Spleen (tissue), 11 donors: ENCODE data around the gene VDAC1. TPM values are rescaled to one million over a fixed set of nuclear protein-coding genes. Genes with fewer than 3 reads are reported as not detected.
A peak's percentile ranks its signal among the peaks of the same experiment; 100 is the strongest.
"Not testable (repeated sequence)": the region's sequence is repeated elsewhere in the genome, so short reads cannot be mapped to it uniquely, and the experiment has no call there.

Experiments used
- DNase-seq: peaks from one replicate; pipeline ENCODE4 v3.0.0-alpha.2; 2020
- H3K27ac ChIP-seq, 8 donors: fragments of 200-600 bp; sonication (generic) in 7 of 8; 1 replicate in 4 of 8; 2 replicates in 4 of 8; pipeline versions ENCODE4 v1.5.0 to v1.8.0; 2016 to 2021; ENCODE audit warnings: inconsistent platforms in 4 of 8, mild to moderate bottlenecking in 4 of 8, moderate library complexity in 1 of 8
- H3K27me3 ChIP-seq, 7 donors: fragments of 200-600 bp; sonication (generic) in 6 of 7; replicated peaks in 1 of 7; 1 replicate in 4 of 7; 2 replicates in 3 of 7; pipeline versions ENCODE4 v1.5.0 to v1.8.0; 2016 to 2021; ENCODE audit warnings: inconsistent platforms in 3 of 7, mild to moderate bottlenecking in 1 of 7
- H3K36me3 ChIP-seq, 6 donors: fragments of 200-600 bp; sonication (generic) in 5 of 6; 1 replicate in 4 of 6; 2 replicates in 2 of 6; pipeline versions ENCODE4 v1.5.0 to v1.8.0; 2016 to 2021; ENCODE audit warnings: inconsistent platforms in 2 of 6
- H3K4me1 ChIP-seq, 6 donors: fragments of 200-600 bp; sonication (generic) in 5 of 6; 1 replicate in 3 of 6; 2 replicates in 3 of 6; pipeline versions ENCODE4 v1.5.0 to v1.8.0; 2016 to 2021; ENCODE audit warnings: inconsistent platforms in 3 of 6
- H3K4me3 ChIP-seq, 8 donors: fragments of 200-600 bp; sonication (generic) in 7 of 8; 1 replicate in 4 of 8; 2 replicates in 4 of 8; pipeline versions ENCODE4 v1.5.0 to v1.8.0; 2016 to 2021; ENCODE audit warnings: inconsistent platforms in 4 of 8, mild to moderate bottlenecking in 4 of 8, moderate library complexity in 2 of 8
- H3K9me3 ChIP-seq, 8 donors: fragments of 200-600 bp; sonication (generic) in 7 of 8; 1 replicate in 4 of 8; 2 replicates in 4 of 8; pipeline versions ENCODE4 v1.5.0 to v1.8.0; 2016 to 2021; ENCODE audit warnings: inconsistent platforms in 4 of 8
- CTCF ChIP-seq, 11 experiments: fragments of 200-600 bp in 7 of 11; fragments of 450-650 bp in 4 of 11; sonication (generic) in 4 of 11; IDR thresholded peaks in 8 of 11; conservative IDR thresholded peaks in 3 of 11; 1 replicate in 7 of 11; 2 replicates in 4 of 11; pipeline versions ENCODE4 v1.4.0 to v1.8.0; 2016 to 2021; ENCODE audit warnings: antibody characterized with exemption in 11 of 11, inconsistent platforms in 4 of 11, mild to moderate bottlenecking in 1 of 11
- POLR2A ChIP-seq, 3 donors: fragments of 450-650 bp; IDR thresholded peaks; one replicate each; pipeline ENCODE4 v1.5.1; 2017; ENCODE audit warnings: antibody characterized with exemption in 3 of 3, mild to moderate bottlenecking in 1 of 3
- POLR2AphosphoS5 ChIP-seq, 3 donors: sonication (generic); formaldehyde crosslinking; IDR thresholded peaks; one replicate each; pipeline ENCODE4 v1.5.1; 2017; ENCODE audit warnings: antibody characterized with exemption in 3 of 3
- WGBS, 5 donors: extraction: QIAGEN DNeasy Blood & Tissue Kit in 3 of 5; methylation state at CpG; one replicate each; pipeline versions ENCODE4 v1.1.5 to v1.1.7; 2013 to 2018; 5-methylcytosine and 5-hydroxymethylcytosine counted together
- intact Hi-C: fragments of 100-400 bp; cut with DNase I; formaldehyde crosslinking; loops from one replicate; pipeline ENCODE4 v1.15.0; 2023; ENCODE audit warnings: low total_unique reads
- polyA plus RNA-seq, 3 donors: library from polyadenylated mRNA; stranded (reverse); fragments of 200-250 nt; gene quantifications; one replicate each; pipeline ENCODE4 v1.2.1, GENCODE V29; 2013
- total RNA-seq, 7 donors: library from RNA; depleted of rRNA in 3 of 7; stranded (reverse); fragments of >200 nt in 3 of 7; fragmentation: NEBNext Ultra II Directional in 4 of 7; extraction: Animal tissue kit (Norgen Biotek cat#: 25700) in 4 of 7; gene quantifications; one replicate each; pipeline versions ENCODE4 v1.1.0 to v1.2.1, GENCODE V29; 2016 to 2021
- donor health status: healthy with polysubstance abuse.
- donor health status: DM: no; HTN: no; CAD: no; lungs with moderate emphysema.
- donor health status: DM: no; HTN: no; CAD: no.
- donor health status: Bipolar disorder and iron deficiency.
- donor health status: healthy.
- donor health status: DM: no; HTN: no; CAD: no.
- donor health status: DM: yes; HTN: yes; CAD: no.

VDAC1 gene
- total and polyA plus RNA-seq, 10 donors, result 53.3 to 100 (median 84.7) TPM

- Histone ChIP-seq H3K4me1 (peaks cover 0 to 27% (median 3%) of the 10 kb centered on the region in 6 donors), H3K9me3 (no peaks in the 10 kb centered on the region), H3K4me3 (no peak overlapping the region), H3K27ac (no peak overlapping the region), H3K27me3 (no peaks in the 10 kb centered on the region), H3K36me3 (no peaks in the 10 kb centered on the region)
- intact Hi-C loops, result no loop called here
- no peak for DNase-seq
- 87 to 90% (median 88%) methylated on average over 8 of the region's 8 CpGs for WGBS, 5 donors
- TF ChIP-seq POLR2AphosphoS5 (IDR thresholded peaks at IDR 0.05), result no peak
- no peak for TF ChIP-seq CTCF (IDR thresholded peaks at IDR 0.05 in 8 of 11, conservative IDR thresholded peaks at IDR 0.05 in 3 of 11)
- TF ChIP-seq POLR2A (IDR thresholded peaks at IDR 0.05), result no peak
These were observed 63.1 kb downstream of the VDAC1 start for GRCh38 chr5:133941456-133942196.

- WGBS, 5 donors, result 89 to 95% (median 91%) methylated on average over 3 of the region's 3 CpGs
These were observed 65.1 kb downstream of the VDAC1 start for GRCh38 chr5:133939668-133940067.

GRCh38 chr5:133938929-133939328 is 65.8 kb downstream of the VDAC1 start:
- intact Hi-C loops, result no loop called here
- H3K27ac ChIP-seq, result peak overlapping the region in 4 of 8 donors; percentile 45 to 88 (median 58)
- no peak overlapping the region for H3K4me3 ChIP-seq
- WGBS, 5 donors, result 33 to 67% (median 49%) methylated on average over 3 of the region's 3 CpGs
- no peaks in the 10 kb centered on the region for H3K36me3 ChIP-seq
- H3K4me1 ChIP-seq, result peaks cover 0 to 36% (median 15%) of the 10 kb centered on the region in 6 donors
- no peak for DNase-seq
- H3K27me3 ChIP-seq, result no peaks in the 10 kb centered on the region
- no peaks in the 10 kb centered on the region for H3K9me3 ChIP-seq
- TF ChIP-seq POLR2AphosphoS5 (IDR thresholded peaks at IDR 0.05) (peak in 1 of 3 donors; percentile 67), CTCF (IDR thresholded peaks at IDR 0.05 in 8 of 11, conservative IDR thresholded peaks at IDR 0.05 in 3 of 11) (no peak), POLR2A (IDR thresholded peaks at IDR 0.05) (peak in 1 of 3 donors; percentile 8)

More at GRCh38 chr5:133939668-133940067, 65.1 kb downstream of the VDAC1 start:
- TF ChIP-seq POLR2A (IDR thresholded peaks at IDR 0.05) (no peak), POLR2AphosphoS5 (IDR thresholded peaks at IDR 0.05) (no peak), CTCF (IDR thresholded peaks at IDR 0.05 in 8 of 11, conservative IDR thresholded peaks at IDR 0.05 in 3 of 11) (no peak)
- no peaks in the 10 kb centered on the region for H3K9me3 ChIP-seq
- H3K4me3 ChIP-seq, result no peak overlapping the region
- H3K27ac ChIP-seq, result peak overlapping the region in 4 of 8 donors; percentile 45 to 88 (median 52)
- H3K27me3 ChIP-seq, result no peaks in the 10 kb centered on the region
- H3K36me3 ChIP-seq, result no peaks in the 10 kb centered on the region
- DNase-seq, result no peak
- intact Hi-C loops, result no loop called here
- peaks cover 0 to 34% (median 9%) of the 10 kb centered on the region in 6 donors for H3K4me1 ChIP-seq

- peaks cover 0 to 43% (median 22%) of the 10 kb centered on the region in 6 donors for H3K4me1 ChIP-seq
- no peak for DNase-seq
- peak overlapping the region in 5 of 8 donors; percentile 35 to 88 (median 51) for H3K27ac ChIP-seq
- no peaks in the 10 kb centered on the region for H3K27me3 ChIP-seq
- TF ChIP-seq CTCF (IDR thresholded peaks at IDR 0.05 in 8 of 11, conservative IDR thresholded peaks at IDR 0.05 in 3 of 11), result no peak
- no peak for TF ChIP-seq POLR2AphosphoS5 (IDR thresholded peaks at IDR 0.05)
- no peak for TF ChIP-seq POLR2A (IDR thresholded peaks at IDR 0.05)
- H3K4me3 ChIP-seq, result no peak overlapping the region
- WGBS, 5 donors, result 65 to 76% (median 70%) methylated on average over 6 of the region's 6 CpGs
- H3K36me3 ChIP-seq, result no peaks in the 10 kb centered on the region
- intact Hi-C loops, result no loop called here
- no peaks in the 10 kb centered on the region for H3K9me3 ChIP-seq
These were observed 66.5 kb downstream of the VDAC1 start for GRCh38 chr5:133938039-133938821.

GRCh38 chr5:133937628-133938027 is 67.1 kb downstream of the VDAC1 start:
- H3K27me3 ChIP-seq, DNase-seq, H3K9me3 ChIP-seq, H3K36me3 ChIP-seq, H3K4me3 ChIP-seq, intact Hi-C loops: not testable (repeated sequence)
- Histone ChIP-seq H3K4me1 (peaks cover 0 to 49% (median 28%) of the 10 kb centered on the region in 6 donors), H3K27ac (peak overlapping the region in 5 of 8 donors; percentile 35 to 88 (median 51))
- whole genome bisulfite sequencing, 5 donors, result 86 to 95% (median 92%) methylated on average over 3 of the region's 3 CpGs
